Ovary (tissue), 3 donors: ENCODE data around the gene SPATC1L.

Experiments
- POLR2A ChIP-seq: fragments of 450-650 bp; IDR thresholded peaks from one replicate; pipeline ENCODE4 v1.6.1; 2017; ENCODE audit warnings: antibody characterized with exemption, mild to moderate bottlenecking, moderate library complexity
- TF ChIP-seq, protein P1 (sequence below), 3 donors: fragments of 450-650 bp in 2 of 3; fragments of 200-600 bp in 1 of 3; IDR thresholded peaks; one replicate each; pipeline versions ENCODE4 v1.5.1 to v1.8.0; 2016 to 2022; ENCODE audit warnings: antibody characterized with exemption in 3 of 3, mild to moderate bottlenecking in 1 of 3
- donor health status: DM: no; HTN: no; CAD: no.

DNA sequence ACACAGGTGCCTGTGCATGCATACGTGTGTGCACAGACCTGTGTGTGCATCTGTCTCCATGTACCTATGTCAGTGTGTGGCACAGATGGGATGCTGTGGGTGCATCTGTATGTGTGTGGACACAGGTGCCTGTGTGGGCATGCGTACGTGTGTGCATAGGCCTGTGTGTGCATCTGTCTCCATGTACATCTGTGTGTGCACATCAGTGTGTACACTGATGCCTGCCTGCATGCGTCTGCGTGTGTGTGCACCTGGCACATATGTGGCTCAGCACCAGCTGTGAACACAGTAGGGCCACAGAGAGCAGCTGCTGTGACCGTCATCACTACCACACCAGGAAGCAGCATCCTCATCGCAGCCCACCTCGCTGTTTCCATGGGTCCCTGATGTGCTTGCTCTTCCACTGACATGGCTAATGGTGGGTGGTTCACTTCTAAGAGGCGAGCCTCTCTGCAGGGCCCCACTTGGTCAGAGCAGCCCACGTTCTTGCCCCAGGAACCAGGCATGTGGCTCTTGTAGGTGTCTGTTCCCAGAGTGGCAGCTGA, 9.6 kb upstream of the SPATC1L start:
- TF ChIP-seq POLR2A = no peak
- TF ChIP-seq, protein P1, sequence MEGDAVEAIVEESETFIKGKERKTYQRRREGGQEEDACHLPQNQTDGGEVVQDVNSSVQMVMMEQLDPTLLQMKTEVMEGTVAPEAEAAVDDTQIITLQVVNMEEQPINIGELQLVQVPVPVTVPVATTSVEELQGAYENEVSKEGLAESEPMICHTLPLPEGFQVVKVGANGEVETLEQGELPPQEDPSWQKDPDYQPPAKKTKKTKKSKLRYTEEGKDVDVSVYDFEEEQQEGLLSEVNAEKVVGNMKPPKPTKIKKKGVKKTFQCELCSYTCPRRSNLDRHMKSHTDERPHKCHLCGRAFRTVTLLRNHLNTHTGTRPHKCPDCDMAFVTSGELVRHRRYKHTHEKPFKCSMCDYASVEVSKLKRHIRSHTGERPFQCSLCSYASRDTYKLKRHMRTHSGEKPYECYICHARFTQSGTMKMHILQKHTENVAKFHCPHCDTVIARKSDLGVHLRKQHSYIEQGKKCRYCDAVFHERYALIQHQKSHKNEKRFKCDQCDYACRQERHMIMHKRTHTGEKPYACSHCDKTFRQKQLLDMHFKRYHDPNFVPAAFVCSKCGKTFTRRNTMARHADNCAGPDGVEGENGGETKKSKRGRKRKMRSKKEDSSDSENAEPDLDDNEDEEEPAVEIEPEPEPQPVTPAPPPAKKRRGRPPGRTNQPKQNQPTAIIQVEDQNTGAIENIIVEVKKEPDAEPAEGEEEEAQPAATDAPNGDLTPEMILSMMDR (IDR thresholded peaks at IDR 0.05) = no peak
